Renal cortex interstitium (tissue), 11 donors: ENCODE results near the gene MDM1. TPM values are rescaled to one million over a fixed set of nuclear protein-coding genes. Genes with fewer than 3 reads are reported as not detected.

Experiments used
- DNase-seq, 11 donors: peaks; one replicate each; pipeline ENCODE4 v3.0.0-alpha.2; 2013; ENCODE audit warnings: low read depth in 9 of 11, low spot score in 4 of 11; ENCODE audit errors: extremely low read depth in 1 of 11
- polyA plus RNA-seq, 3 donors: library from polyadenylated mRNA; unstranded; fragments of 120-200 nt; gene quantifications; one replicate each; pipeline ENCODE4 v1.2.1, GENCODE V29; 2013; ENCODE audit not compliant: insufficient read length in 3 of 3

MDM1 gene
- polyA plus RNA-seq, 3 donors: 33.6 to 36.8 (median 36.1) TPM

DNA sequence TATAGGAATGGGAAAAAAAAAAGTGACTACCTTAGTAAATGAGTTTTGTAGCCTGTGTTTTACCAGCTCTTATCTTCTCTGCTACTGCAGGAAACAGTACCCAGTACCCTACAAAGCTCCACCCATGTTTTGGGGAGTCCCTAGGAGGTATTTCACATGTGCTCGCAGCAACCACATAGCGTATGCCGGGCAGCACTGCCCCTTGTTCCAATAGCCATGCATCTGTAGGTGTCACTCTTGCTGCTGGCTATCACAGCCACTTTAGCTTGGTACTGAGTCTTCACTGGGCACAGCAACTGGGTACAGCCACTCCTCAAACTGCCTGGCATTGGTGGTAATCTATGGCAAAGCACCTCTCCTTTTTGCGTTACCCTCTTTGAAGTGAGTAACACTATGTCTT lies 2.0 kb upstream of the MDM1 start:
- no peak for DNase-seq

DNA sequence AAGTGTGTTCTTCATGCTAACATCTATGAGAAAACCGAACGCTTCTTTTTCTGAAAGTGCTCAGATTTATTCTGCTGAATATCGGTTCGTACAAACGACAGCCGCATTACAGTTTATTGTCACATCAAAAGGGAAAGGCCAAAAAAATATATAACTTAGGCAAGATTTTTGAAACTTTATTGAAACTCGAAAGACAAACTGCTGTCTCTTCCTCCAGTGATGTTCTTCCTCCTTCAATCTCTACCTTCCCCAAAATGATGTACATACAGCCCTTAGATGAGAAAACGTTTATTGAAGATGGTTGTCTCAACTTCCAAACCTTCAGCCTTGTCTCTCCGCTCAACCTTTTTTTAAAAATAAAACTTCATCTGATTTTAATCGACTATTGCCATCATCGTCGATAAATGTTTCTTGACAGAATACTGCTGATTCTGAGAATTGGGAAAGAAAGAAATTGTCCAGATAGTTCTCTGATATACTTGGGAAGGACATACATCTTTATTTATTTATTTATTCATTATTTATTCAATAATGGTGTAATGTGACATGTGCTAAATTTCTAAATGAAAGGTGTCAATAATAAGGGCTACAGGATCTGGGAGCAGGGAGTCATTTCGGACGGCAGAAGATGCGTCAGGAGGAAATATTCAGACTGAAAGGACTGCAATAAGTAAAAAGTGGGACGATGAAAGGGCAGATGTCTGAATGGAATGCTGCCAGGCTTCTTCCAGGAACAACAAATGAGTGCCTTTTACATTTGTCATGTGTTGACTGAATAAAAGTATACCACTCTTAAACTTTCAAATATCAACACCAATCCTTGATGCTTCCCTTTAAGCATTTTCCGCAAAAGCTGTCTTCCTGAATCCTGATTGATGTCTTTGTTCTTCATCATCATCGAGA lies 817 bp upstream of the MDM1 start:
- DNase-seq: no peak

DNA sequence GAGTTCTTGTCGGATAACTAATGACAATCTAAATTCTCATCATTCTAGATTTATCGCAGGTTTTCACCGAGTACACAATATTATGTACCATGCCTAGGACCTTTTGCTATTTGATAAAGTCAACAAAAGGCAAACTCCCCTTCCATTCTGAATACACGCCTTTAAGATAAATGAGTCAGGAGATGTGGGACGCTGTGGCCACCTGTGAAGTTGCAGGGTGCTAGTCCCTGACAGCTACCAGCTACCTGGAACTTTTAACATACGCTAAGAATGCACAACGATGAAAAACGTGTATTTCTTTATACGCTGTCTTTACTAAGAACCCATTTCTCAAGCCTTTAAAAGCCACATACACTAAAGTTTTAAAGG lies 678 bp downstream of the MDM1 start:
- DNase-seq: no peak

DNA sequence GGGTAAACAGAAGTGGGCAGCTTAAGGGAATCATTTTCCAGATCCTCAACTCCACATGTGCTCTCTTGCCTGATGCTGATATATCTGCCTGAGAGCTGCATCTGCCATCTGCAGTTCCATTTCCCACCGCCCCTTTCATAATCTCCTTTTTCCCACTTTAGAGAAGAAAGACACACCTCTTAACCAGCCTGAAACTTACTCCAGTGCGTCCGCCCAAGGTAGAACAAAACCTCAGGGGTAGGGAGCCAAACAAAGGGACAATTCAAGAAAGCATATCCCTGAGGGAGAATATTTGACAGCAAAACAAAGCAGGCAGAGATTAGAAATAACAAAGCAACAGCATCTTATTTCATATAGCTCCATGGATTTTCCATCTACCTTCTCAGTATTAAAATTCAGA lies 4.3 kb downstream of the MDM1 start:
- no peak for DNase-seq

DNA sequence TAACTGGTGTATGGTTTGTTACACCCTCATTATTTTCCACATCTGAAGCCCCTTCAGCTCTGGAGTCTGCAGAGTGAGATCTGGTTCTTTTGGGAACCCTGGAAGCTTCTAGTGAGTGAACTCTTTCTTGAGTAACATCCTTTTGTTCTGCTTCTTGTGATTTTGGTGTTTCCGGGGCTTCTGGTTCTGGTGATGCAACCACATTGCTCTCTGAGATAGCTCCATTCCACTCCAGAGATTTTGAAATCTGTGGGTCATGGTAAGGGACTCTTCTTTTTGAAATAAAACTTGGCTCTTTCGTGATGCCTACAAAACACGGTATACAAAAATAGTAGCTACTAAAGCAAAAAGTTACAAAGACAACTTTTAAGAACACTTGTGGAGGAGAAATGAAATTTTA lies 5.4 kb downstream of the MDM1 start:
- DNase-seq: no peak

DNA sequence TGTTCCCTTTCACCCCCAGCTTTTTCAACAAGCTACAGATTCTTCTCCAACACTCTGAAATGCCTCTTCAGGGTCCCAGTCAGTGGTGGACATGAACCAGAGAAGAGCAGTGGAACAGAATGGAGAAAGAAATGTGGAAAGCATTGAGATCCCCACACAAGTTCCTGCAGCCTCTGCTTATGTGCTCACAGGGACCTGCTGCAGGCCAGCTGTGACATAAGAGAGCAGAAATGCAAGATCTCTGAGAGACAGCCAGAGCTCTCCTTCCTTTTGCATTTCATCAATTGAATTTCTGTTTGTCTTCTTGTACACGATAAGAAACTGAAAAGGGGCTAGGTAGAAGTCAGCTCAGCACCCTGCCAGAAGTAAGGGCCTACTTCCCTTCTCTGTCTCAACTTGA lies 6.2 kb downstream of the MDM1 start:
- no peak for DNase-seq

DNA sequence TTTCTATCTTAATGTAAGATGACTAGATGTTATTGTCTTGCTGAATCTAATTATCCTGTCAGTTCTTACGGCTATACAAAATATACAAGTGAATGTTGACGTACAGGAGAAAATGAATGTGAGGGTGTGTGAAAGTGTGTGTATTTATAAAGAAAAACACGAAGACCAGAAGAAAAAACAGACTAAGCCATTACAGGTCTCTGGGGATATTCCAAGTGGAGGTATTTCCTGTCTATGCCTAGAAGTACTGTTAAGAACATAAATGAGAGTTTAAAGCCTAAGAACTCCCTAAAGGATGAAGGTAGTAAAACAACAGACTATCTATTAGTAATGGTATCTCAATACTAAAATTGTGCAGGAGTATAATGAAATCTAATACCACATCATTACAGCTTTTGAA lies 7.6 kb downstream of the MDM1 start:
- no peak for DNase-seq

DNA sequence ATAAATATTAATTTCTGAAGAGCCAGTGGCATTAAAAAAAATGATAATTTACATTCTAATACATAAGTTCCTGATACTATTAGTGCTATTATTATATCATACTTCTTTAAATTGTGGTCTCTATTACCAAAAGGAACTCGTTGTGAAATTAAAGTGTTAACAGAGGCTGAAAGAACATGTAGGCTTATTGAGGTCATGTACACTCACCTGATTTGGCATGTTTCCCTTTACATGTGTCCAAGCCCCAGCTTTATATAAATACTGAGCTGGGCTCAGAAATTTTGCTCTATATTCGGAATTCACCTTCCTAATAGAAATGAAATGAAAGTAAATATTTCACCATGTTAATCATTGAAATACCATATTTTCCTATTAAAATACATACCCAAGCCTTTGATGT lies 11.0 kb downstream of the MDM1 start:
- no peak for DNase-seq

DNA sequence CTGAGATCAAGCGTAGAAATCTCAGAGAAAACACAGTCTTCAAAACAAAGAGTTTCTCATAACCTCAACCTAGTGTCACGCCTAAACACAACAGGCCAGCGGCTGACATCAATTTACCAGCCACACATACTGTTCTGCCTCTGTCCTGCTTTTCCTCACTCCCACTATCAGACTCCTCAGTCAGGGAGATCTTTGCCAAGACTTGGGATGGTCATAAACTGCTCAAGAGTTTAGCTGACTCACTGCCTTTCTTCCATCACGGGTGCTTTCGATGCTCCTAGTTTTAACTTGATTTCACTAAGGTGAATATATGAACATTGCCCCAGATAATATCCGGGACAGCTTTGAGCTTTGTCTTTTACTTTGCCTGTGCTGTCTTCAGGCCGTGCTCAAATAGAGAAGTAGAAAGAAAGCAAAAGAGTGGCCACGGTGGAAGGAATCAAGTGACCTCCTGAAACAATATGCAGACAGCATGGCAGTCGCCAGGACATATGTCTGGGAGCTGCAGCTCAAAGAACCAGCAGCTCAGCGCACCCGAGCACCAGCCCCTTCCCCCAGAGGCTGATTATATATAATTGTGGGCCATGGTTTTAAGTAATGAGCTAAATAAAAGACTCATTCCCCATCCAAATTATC lies 12.1 kb downstream of the MDM1 start:
- peak in 1 of 11 donors; percentile 9 for DNase-seq

DNA sequence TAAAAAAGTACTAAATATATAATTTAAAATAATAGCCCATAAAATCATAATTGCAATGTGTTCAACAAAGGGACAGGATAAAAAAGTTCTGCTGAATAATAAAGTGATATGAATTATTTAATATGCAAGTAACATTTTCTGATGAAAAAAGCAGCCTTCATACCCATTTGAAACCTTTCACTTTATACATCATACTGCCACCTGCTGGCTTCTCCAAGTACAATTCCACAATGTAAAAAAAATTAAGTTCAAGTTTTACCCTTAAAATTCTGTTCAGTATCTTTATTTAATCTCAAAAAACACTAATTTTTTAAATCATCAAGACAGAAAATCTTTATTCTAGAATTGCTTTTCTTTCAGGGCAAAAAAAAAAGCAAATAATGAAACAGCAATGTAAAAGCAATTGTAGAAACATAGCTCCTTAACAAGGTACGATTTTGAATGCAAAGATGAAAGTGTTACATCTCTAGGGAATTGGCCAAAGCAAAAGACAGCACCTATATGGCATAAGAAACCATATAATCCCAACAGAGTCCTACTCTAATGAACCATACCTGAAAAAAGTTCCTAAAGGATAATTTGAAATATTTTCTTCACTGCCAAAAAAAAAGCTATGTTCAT lies 15.0 kb downstream of the MDM1 start:
- peak in 6 of 11 donors; percentile 12 to 38 (median 22) for DNase-seq

DNA sequence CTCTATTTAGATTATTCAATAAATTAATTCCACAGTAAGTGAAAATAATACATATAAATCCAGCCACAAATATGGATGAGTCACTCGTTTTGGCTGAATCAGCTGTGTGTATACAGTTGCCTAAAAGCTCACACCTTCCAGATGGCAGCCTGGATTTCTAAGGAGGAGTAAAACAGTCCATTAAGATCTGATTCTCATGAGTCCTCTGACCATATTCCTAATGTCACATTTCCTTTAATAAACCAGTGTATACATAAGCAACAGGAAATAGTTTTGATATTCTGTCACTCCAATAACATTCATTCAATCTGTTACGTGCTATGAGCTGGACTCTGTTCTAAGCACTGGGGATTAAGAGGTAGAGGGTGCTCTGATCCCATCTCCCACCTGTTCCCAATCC lies 21.8 kb downstream of the MDM1 start:
- no peak for DNase-seq

DNA sequence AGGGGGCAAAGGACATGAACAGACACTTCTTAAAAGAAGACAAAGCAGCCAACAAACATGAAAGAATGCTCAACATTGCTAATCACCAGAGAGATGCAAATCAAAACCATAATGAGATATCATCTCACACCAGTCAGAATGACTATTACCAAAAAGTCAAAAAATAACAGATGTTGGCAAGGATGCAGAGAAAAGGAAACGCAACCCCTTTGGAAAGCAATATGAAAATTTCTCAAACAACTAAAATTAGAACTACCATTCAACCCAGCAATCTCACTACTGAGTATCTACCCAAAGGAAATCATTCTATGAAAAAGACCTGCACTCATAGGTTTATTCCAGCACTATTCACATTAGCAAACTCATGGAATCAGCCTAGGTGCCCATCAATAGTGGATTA lies 25.6 kb downstream of the MDM1 start:
- DNase-seq: no peak

DNA sequence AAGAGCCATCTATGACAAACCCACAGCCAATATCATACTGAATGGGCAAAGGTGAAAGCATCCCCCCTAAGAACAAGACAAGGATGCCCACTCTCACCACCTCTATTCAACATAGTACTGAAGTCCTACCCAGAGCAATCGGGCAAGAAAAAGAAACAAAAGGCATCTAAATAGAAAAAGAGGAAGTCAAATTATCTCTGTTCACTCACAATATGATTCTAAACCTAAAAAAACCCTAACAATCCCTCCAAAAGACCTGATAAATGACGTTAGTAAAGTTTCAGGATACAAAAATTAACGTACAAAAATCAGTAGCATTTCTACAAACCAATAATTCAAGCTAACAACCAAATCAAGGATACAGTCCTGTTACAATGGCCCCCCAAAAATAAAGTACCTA lies 26.9 kb downstream of the MDM1 start:
- no peak for DNase-seq

DNA sequence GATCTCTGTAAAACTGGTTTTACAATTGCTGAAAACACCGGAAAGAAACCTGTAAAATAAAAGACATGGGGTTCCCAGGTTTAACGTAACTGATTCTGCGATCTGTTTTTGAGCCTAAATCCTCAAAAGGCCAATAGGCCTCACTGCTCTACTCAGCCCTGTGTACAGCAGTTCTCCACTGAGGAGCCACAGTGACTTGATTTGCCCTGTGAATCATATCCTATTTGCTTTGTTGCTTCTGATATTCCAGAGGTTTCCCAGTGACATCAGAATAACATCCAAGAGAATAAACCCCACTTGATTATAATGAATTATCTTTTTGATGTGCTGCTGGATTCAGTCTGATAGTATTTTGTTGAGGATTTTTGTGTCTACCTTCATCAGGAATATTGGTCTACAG lies 27.5 kb downstream of the MDM1 start:
- DNase-seq: no peak

DNA sequence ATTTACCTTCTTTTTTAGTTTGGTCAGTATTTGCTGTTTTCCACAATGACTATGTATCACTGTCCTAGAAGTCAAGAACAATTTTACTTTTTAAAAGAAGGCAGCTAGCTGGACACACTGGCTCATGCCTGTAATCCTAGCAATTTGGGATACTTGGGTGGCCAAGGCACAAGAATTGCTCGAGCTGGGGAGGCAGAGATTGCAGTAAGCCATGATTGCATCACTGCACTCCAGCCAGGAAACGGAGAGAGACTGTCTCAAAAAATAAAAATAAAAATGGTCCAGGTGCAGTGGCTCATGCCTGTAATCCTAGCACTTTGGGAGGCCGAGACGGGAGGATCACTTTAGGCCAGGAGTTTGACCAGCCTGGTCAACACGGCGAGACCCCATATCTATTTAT lies 28.3 kb downstream of the MDM1 start:
- DNase-seq: no peak

DNA sequence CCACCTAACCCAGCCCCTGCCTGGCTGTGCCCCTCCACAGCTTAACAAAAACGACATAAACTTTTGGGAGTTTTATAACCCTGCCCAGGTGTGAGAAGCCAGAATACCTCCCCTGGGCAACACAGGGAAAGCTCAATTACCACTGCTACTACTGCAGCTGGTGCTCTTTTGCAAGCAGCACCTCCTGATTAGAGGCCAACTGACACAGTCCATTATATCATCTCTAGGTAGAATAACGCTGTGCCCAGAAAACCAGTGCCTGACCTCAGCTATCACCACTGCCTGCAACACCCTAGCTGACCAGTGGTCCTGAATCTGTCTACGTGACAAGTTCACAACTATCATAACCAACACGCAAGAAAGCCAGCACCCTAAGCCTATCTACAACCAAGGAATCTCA lies 34.2 kb downstream of the MDM1 start:
- no peak for DNase-seq

DNA sequence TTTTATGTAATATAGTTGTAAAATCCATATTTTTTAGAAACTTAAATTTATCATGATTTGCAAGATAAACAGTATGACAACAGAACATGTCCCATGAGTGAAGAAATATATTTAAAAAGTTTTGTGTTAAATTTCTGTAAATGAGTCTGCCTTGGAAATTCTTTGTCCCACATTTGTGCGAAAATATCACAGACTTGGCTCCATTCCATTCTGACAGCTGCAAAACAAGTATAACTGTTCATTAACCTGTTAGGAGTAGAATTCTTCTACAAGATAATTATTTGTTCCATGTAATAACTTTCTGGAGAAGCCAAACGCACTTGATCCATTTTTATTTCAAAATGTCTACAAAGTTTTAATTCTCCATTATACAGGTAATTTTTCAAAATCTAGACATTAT lies 37.9 kb downstream of the MDM1 start:
- DNase-seq: no peak

DNA sequence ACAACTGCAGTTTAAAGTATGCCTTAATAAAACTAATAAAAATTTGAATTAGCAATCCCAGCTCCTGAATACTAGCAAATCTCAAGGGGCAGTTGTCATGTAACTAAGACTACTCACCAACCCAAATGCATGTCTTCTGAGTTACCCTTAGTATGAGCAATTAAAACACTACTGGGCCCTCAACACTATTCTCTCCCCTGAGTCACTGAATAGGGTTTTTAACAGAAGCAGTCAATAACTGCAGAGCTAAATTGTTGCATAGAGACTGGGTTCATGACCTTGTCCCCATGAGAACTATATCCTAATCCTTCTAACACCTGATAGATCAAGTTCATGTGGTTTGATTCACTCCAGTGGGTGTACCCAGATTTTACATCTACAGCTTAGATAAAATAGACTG lies 38.8 kb downstream of the MDM1 start:
- no peak for DNase-seq

DNA sequence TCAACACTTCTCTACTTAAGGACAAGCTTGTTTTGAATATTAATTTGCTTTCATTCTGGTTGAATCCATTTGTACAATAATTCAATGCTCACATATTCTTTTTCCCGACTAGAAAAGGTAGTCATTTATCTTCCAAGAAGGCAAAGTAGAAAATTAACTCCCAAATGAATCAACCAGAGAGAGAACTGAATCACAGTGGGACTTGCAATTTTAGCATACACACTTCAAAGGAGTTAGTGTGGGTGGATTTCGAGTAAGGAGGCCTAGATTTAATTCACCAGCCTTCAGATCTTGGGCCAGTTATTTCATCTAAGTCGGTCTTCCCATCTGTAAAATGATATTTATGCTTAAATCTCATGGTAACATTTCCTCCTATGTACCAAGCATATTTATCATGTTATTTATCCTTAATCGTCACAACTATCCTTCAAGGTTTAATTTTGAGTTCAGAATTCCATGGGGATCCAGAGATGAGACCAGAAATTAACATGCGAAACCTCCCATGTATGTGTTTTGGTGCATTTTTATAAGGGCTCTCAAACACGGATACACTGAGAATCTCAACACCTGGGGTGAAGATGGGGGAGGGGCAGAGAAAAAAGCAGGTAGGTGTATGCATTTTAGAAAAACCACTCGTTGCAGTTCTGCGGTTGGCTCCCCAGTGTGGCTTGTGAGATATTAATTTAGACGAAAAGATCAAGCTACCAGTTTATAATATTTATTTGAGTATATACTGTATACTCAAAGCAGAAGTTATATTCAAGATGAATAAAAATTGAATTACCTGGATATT lies 39.8 kb downstream of the MDM1 start:
- no peak for DNase-seq
